Measurements from ENCODE around the gene C3orf22.

Gene C3orf22

GRCh38 chr3:126527006-126527405 lies 31.7 kb downstream of the C3orf22 start:
- no peak for FAIRE-seq

GRCh38 chr3:126526668-126527005 lies 32.1 kb downstream of the C3orf22 start:
- no peak for FAIRE-seq

GRCh38 chr3:126525853-126526667 lies 32.7 kb downstream of the C3orf22 start:
- FAIRE-seq: no peak

- FAIRE-seq: no peak
These were observed 33.5 kb downstream of the C3orf22 start for GRCh38 chr3:126525091-126525852.

- FAIRE-seq: no peak
These were observed 34.2 kb downstream of the C3orf22 start for GRCh38 chr3:126524429-126524988.

GRCh38 chr3:126523745-126524428 lies 34.8 kb downstream of the C3orf22 start, which contains the start of gene CHST13:
TSS of gene CHST13 (plus strand) at chr3:126524155. CDS start at chr3:126524333, 178 bp downstream.
- no peak for FAIRE-seq

GRCh38 chr3:126522363-126522788 lies 36.4 kb downstream of the C3orf22 start:
- no peak for FAIRE-seq

GRCh38 chr3:126521122-126521891 lies 37.4 kb downstream of the C3orf22 start:
- FAIRE-seq: no peak

GRCh38 chr3:126519506-126520455 lies 39.0 kb downstream of the C3orf22 start:
- no peak for FAIRE-seq

GRCh38 chr3:126518779-126519177 lies 40.0 kb downstream of the C3orf22 start:
- FAIRE-seq: no peak

- no peak for FAIRE-seq
These were observed 40.5 kb downstream of the C3orf22 start for GRCh38 chr3:126517986-126518778.

- no peak for FAIRE-seq
These were observed 41.3 kb downstream of the C3orf22 start, which contains the start of gene UROC1 for GRCh38 chr3:126517291-126517951. TSS of gene UROC1 (minus strand) at chr3:126517773. CDS start at chr3:126517719, 54 bp downstream.

GRCh38 chr3:126516936-126517290 lies 41.8 kb downstream of the C3orf22 start:
- FAIRE-seq: no peak

- FAIRE-seq: no peak
These were observed 42.4 kb downstream of the C3orf22 start for GRCh38 chr3:126516152-126516935.

- no peak for FAIRE-seq
These were observed 43.5 kb downstream of the C3orf22 start for GRCh38 chr3:126515066-126515706.

- FAIRE-seq: no peak
These were observed 44.6 kb downstream of the C3orf22 start for GRCh38 chr3:126514161-126514560.

GRCh38 chr3:126512916-126513650 lies 45.6 kb downstream of the C3orf22 start:
- no peak for FAIRE-seq

Data from endometrium (tissue), 2 donors.